Prostate gland (tissue), 2 donors: ENCODE results near the gene UNC5C.

Experiments used
- CTCF ChIP-seq, 4 experiments: fragments of 200-600 bp in 2 of 4; fragments of 450-650 bp in 2 of 4; sonication (generic) in 2 of 4; IDR thresholded peaks; 1 replicate in 3 of 4; 2 replicates in 1 of 4; pipeline ENCODE4 v1.5.1; 2016 to 2019; ENCODE audit warnings: antibody characterized with exemption in 4 of 4, mild to moderate bottlenecking in 2 of 4, moderate library complexity in 2 of 4
- POLR2A ChIP-seq: fragments of 450-650 bp; IDR thresholded peaks from one replicate; pipeline ENCODE4 v1.6.1; 2016; ENCODE audit warnings: antibody characterized with exemption, mild to moderate bottlenecking

- no peak for TF ChIP-seq POLR2A
- no peak for TF ChIP-seq CTCF (IDR thresholded peaks at IDR 0.05)
Observed at GRCh38 chr4:95507147-95507546, 41.6 kb downstream of the UNC5C start.
